ENCODE measurements around the gene NRIP1.

- TF ChIP-seq CTCF (IDR thresholded peaks at IDR 0.05; ENCODE audit: insufficient read depth, low read length, poor library complexity, severe bottlenecking), result no peak
- TF ChIP-seq EZH2phosphoT487 (conservative IDR thresholded peaks at IDR 0.05; ENCODE audit: low read length), result no peak
Observed at GRCh38 chr21:14962217-14962616, 102.6 kb downstream of the NRIP1 start.

All from SU-DHL-6 (cell line).